K562 (cell line): ENCODE data around the gene SMIM45.

Experiments used
- ATAC-seq: fragments of 200-7000 bp; cut with Tn5 transposase; 3 replicates; pipeline ENCODE4 v1.9.1; 2020; ENCODE audit warnings: moderate library complexity
- BruUV-seq: library from RNA; stranded (reverse); fragments of 400-500 nt; replicated peaks from 2 replicates; lab custom pipeline; 2021; lab: Mats Ljungman, UMichigan
- CTCF ChIA-PET: fragments of 300-600 bp; formaldehyde crosslinking; extraction: SDS; loops from one replicate; lab custom pipeline; 2021; ENCODE audit warnings: low intra/inter-chr PET ratio; lab: Yijun Ruan, JAX
- POLR2A ChIA-PET: fragments of 300-600, 350-650 bp; sonication (Branson Sonifier 250); formaldehyde crosslinking; extraction: SDS; loops from one replicate; lab custom pipeline; 2021; ENCODE audit warnings: antibody characterized with exemption, inconsistent platforms; lab: Yijun Ruan, JAX
- DNase-seq, 4 experiments: peaks; one replicate each; pipeline versions ENCODE4 v3.0.0 to v3.0.0-alpha.2; 2011 to 2018; ENCODE audit warnings: low spot score in 3 of 4, mixed read lengths in 3 of 4; ENCODE audit errors: extremely low read depth in 1 of 4
- FAIRE-seq: peaks from 2 replicates; lab custom pipeline; 2011; peaks lifted over from hg19 to GRCh38; lab: Jason Lieb, UNC
- H2AFZ ChIP-seq: 2 replicates; pipeline ENCODE4 v1.6.0; 2011; ENCODE audit warnings: low read depth, low read length, control low read depth, inconsistent platforms
- H3K27ac ChIP-seq: fragments of 200-600 bp; 3 replicates; pipeline ENCODE4 v1.8.0; 2011; ENCODE audit warnings: low read depth, mild to moderate bottlenecking, control low read depth, inconsistent platforms, low read length, moderate library complexity, mixed read lengths; ENCODE audit errors: extremely low read depth
- H3K27me3 ChIP-seq, 2 experiments: fragments of 300-600 bp in 1 of 2; 2 replicates in 1 of 2; 3 replicates in 1 of 2; pipeline versions ENCODE4 v1.6.0 to v1.8.0; 2011; ENCODE audit warnings: inconsistent platforms in 2 of 2, low read length in 2 of 2, mild to moderate bottlenecking in 1 of 2, mixed read lengths in 1 of 2, moderate library complexity in 1 of 2; ENCODE audit not compliant: control insufficient read depth in 2 of 2, insufficient read depth in 2 of 2
- H3K36me3 ChIP-seq: fragments of 300-600 bp; 3 replicates; pipeline ENCODE4 v1.8.0; 2011; ENCODE audit warnings: mild to moderate bottlenecking, low read length, inconsistent platforms; ENCODE audit not compliant: control insufficient read depth, insufficient read depth
- H3K4me1 ChIP-seq, 2 experiments: fragments of 200-600 bp in 1 of 2; replicated peaks in 1 of 2; 2 replicates in 1 of 2; 3 replicates in 1 of 2; pipeline versions ENCODE4 v1.5.1 to v1.8.0; 2011; ENCODE audit warnings: inconsistent platforms in 2 of 2, low read length in 2 of 2, mild to moderate bottlenecking in 1 of 2, mixed read lengths in 1 of 2, moderate library complexity in 1 of 2; ENCODE audit not compliant: control insufficient read depth in 2 of 2, insufficient read depth in 2 of 2
- H3K4me2 ChIP-seq: 2 replicates; pipeline ENCODE4 v1.6.1; 2011; ENCODE audit warnings: low read length, control low read depth, inconsistent platforms, mixed read lengths; ENCODE audit not compliant: insufficient read depth
- H3K4me3 ChIP-seq: fragments of 200-600 bp; sonication (generic), shearing (Covaris generic); 2 replicates; pipeline ENCODE4 v1.5.1; 2016; ENCODE audit warnings: control low read depth, inconsistent platforms
- H3K79me2 ChIP-seq: fragments of 200-600 bp; 3 replicates; pipeline ENCODE4 v1.8.0; 2011; ENCODE audit warnings: low read length, inconsistent platforms; ENCODE audit not compliant: control insufficient read depth, insufficient read depth
- H3K9ac ChIP-seq, 2 experiments: 2 replicates each; pipeline versions ENCODE4 v1.6.0 to v1.6.1; 2011; ENCODE audit warnings: low read depth in 2 of 2, low read length in 2 of 2, control low read depth in 1 of 2, inconsistent platforms in 1 of 2, mild to moderate bottlenecking in 1 of 2, mixed read lengths in 1 of 2; ENCODE audit not compliant: insufficient read depth in 1 of 2
- H3K9me1 ChIP-seq: one replicate; pipeline ENCODE4 v1.6.0; 2011; ENCODE audit warnings: inconsistent platforms, mild to moderate bottlenecking, low read length, moderate library complexity; ENCODE audit not compliant: control insufficient read depth, insufficient read depth
- H3K9me3 ChIP-seq: replicated peaks from 2 replicates; pipeline ENCODE4 v1.5.1; 2011; ENCODE audit warnings: low read depth, low read length, inconsistent platforms; ENCODE audit not compliant: control insufficient read depth, insufficient read depth
- H4K20me1 ChIP-seq: replicated peaks from 2 replicates; pipeline ENCODE4 v1.6.1; 2011; ENCODE audit warnings: low read length, inconsistent platforms, mixed read lengths; ENCODE audit not compliant: control insufficient read depth, insufficient read depth
- ARNT ChIP-seq, 2 experiments: fragments of 450-650 bp; IDR thresholded peaks; 2 replicates each; pipeline ENCODE4 v1.6.1; 2016; ENCODE audit warnings: mild to moderate bottlenecking in 1 of 2
- DACH1 ChIP-seq: fragments of 450-650 bp; IDR thresholded peaks from 2 replicates; pipeline ENCODE4 v1.6.1; 2018; ENCODE audit not compliant: partially characterized antibody
- E2F1 ChIP-seq: sonication (generic); formaldehyde crosslinking; IDR thresholded peaks from 2 replicates; pipeline ENCODE4 v1.8.1; 2023; ENCODE audit warnings: mild to moderate bottlenecking, missing genetic modification reagents, moderate library complexity
- KDM1A ChIP-seq, 2 experiments: fragments of 450-650 bp; IDR thresholded peaks; 2 replicates each; pipeline ENCODE4 v1.6.1; 2016; ENCODE audit warnings: mild to moderate bottlenecking in 2 of 2
- KLF1 ChIP-seq: fragments of 450-650 bp; IDR thresholded peaks from 2 replicates; pipeline ENCODE4 v1.6.1; 2016; ENCODE audit warnings: missing genetic modification characterization, missing compliant biosample characterization
- NCOA1 ChIP-seq: fragments of 450-650 bp; IDR thresholded peaks from 2 replicates; pipeline ENCODE4 v1.6.1; 2016; ENCODE audit warnings: low read depth
- NR0B1 ChIP-seq: fragments of 450-650 bp; IDR thresholded peaks from one replicate; pipeline ENCODE4 v1.6.1; 2018; ENCODE audit warnings: mild to moderate bottlenecking, moderate library complexity; ENCODE audit not compliant: partially characterized antibody
- PKNOX1 ChIP-seq: fragments of 450-650 bp; IDR thresholded peaks from 2 replicates; pipeline ENCODE4 v1.6.1; 2016
- SPI1 ChIP-seq: IDR thresholded peaks from 2 replicates; pipeline ENCODE4 v1.6.1; 2011; ENCODE audit warnings: low read depth, low read length, control low read depth, borderline replicate concordance
- ZFX ChIP-seq: sonication (generic); formaldehyde crosslinking; IDR thresholded peaks from 2 replicates; pipeline ENCODE4 v1.8.0; 2022; ENCODE audit warnings: mild to moderate bottlenecking, missing genetic modification reagents, moderate library complexity
- ZNF263 ChIP-seq: sonication (generic); formaldehyde crosslinking; IDR thresholded peaks from 2 replicates; pipeline ENCODE4 v1.8.0; 2022; ENCODE audit warnings: mild to moderate bottlenecking, missing genetic modification reagents, borderline replicate concordance
- ZNF316 ChIP-seq: fragments of 450-650 bp; IDR thresholded peaks from 2 replicates; pipeline ENCODE4 v1.6.1; 2016
- ZNF655 ChIP-seq: fragments of 250-450 bp; sonication (Bioruptor Pico); IDR thresholded peaks from 2 replicates; pipeline ENCODE4 v1.5.0; 2021
- WGBS: fragments of 100-300 bp; shearing (Covaris generic); methylation state at CpG from one replicate; pipeline ENCODE4 v1.1.6; 2016; ENCODE audit warnings: low coverage, mixed read lengths; ENCODE audit not compliant: insufficient coverage; ENCODE audit errors: missing lambda C conversion rate; 5-methylcytosine and 5-hydroxymethylcytosine counted together
- in situ Hi-C: fragments of 300-500 bp; cut with MboI; formaldehyde crosslinking; loops from 4 replicates; pipeline ENCODE4 v1.15.0; 2018; ENCODE audit warnings: inconsistent platforms, mixed read lengths
- intact Hi-C: fragments of 100-400 bp; cut with micrococcal nuclease; formaldehyde crosslinking; loops from 2 replicates; pipeline ENCODE4 v1.14.2; 2022
- TF ChIP-seq, protein P1 (sequence below): fragments of 450-650 bp; formaldehyde crosslinking; IDR thresholded peaks from 2 replicates; pipeline ENCODE4 v1.4.0; 2020; ENCODE audit warnings: mild to moderate bottlenecking, moderate library complexity

The SMIM45 gene

DNA sequence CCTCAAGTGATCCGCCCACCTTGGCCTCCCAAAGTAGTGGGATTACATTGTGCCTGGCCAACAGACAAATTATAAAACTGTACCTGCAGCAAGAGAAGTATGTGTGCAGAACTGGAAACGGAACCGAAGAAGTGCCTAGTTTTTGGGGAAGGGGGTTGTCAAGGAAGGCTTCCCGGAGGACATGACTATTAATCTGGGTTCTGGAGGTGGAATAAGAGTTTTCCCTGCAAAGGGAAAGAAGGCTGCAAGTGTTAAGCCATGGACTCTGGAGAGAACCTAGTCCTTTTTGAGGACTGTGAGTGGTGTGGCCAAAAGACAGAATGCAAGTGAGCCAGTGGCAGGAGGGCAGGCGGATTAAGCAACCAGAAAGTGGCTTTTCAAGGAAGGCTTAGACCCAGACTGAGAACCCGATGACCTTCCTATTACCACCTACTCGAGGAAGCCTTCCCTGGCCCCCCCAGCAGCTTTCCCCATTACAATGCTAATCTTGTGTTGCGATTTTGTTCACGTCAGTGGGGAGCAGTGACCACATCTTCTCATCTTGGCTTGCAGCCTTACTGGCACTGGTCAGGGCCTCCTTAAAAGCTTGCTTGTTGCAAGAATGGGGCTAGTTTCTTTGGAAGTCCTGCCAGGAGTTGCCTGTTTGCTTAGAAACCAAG lies 11.6 kb downstream of the SMIM45 start:
- Histone ChIP-seq H3K9ac (no peak overlapping the region), H3K27me3 (no peaks in the 10 kb centered on the region), H2AFZ (no peak overlapping the region), H3K27ac (no peak overlapping the region), H3K4me3 (no peak overlapping the region), H3K36me3 (no peaks in the 10 kb centered on the region), H3K4me2 (no peak overlapping the region), H3K4me1 (peaks cover 14% of the 10 kb centered on the region in 2 experiments), H3K9me3 (no peaks in the 10 kb centered on the region), H3K79me2 (no peaks in the 10 kb centered on the region), H3K9me1 (no peaks in the 10 kb centered on the region), H4K20me1 (no peaks in the 10 kb centered on the region)
- DNase-seq (no peak), FAIRE-seq (no peak), ATAC-seq (no peak)
- in situ Hi-C loops (loop anchor here (25.0 kb wide), 1 partner anchor 474 kb away; the partner anchor contains the start of gene NFAM1), intact Hi-C loops (loop anchor here (10.0 kb wide), 2 partner anchors 111 to 151 kb away; partner anchors contain the start of genes NAGA, PHETA2 and SMDT1)
- 26% methylated on average over 9 of the region's 9 CpGs for WGBS
- CTCF ChIA-PET = no interaction called here
- POLR2A ChIA-PET = interaction anchor here (0.8 to 1.2 kb wide), 3 partner anchors 38 to 176 kb away, joined by 3 read pairs; no protein-coding TSS in a partner anchor
- no TSS peak for BruUV-seq
- TF ChIP-seq ZNF316 (no peak), NCOA1 (no peak), NR0B1 (no peak), ZFX (CRISPR knock-in tag) (no peak), ZNF263 (CRISPR knock-in tag) (no peak), ARNT (IDR thresholded peaks at IDR 0.05) (no peak), KLF1 (no peak), KDM1A (IDR thresholded peaks at IDR 0.05) (no peak), ZNF655 (CRISPR knock-in tag) (no peak), E2F1 (CRISPR knock-in tag) (no peak), SPI1 (no peak), DACH1 (no peak), PKNOX1 (no peak)
- TF ChIP-seq, protein P1, sequence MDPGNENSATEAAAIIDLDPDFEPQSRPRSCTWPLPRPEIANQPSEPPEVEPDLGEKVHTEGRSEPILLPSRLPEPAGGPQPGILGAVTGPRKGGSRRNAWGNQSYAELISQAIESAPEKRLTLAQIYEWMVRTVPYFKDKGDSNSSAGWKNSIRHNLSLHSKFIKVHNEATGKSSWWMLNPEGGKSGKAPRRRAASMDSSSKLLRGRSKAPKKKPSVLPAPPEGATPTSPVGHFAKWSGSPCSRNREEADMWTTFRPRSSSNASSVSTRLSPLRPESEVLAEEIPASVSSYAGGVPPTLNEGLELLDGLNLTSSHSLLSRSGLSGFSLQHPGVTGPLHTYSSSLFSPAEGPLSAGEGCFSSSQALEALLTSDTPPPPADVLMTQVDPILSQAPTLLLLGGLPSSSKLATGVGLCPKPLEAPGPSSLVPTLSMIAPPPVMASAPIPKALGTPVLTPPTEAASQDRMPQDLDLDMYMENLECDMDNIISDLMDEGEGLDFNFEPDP = no peak
